Keratinocyte (primary cell): ENCODE measurements around the gene ANO3. TPM values are rescaled to one million over a fixed set of nuclear protein-coding genes. Genes with fewer than 3 reads are reported as not detected.

ENCODE experiments used
- DNase-seq: peaks from one replicate; pipeline ENCODE4 v3.0.0-alpha.2; 2011; ENCODE audit warnings: low read depth, missing footprints, low spot score
- FAIRE-seq: peaks from 2 replicates; lab custom pipeline; 2011; peaks lifted over from hg19 to GRCh38; lab: Jason Lieb, UNC
- H2AFZ ChIP-seq: 2 replicates; pipeline ENCODE4 v1.6.0; 2012; ENCODE audit warnings: low read length, control low read depth, inconsistent platforms; ENCODE audit not compliant: control insufficient read depth
- H3K27ac ChIP-seq: 2 replicates; pipeline ENCODE4 v1.5.1; 2011; ENCODE audit warnings: low read length; ENCODE audit not compliant: control insufficient read depth, insufficient read depth
- H3K27me3 ChIP-seq: 3 replicates; pipeline ENCODE4 v1.6.0; 2011; ENCODE audit warnings: low read length; ENCODE audit not compliant: control insufficient read depth, insufficient read depth; ENCODE audit errors: extremely low read depth
- H3K36me3 ChIP-seq, 2 experiments: 2 replicates in 1 of 2; 3 replicates in 1 of 2; pipeline ENCODE4 v1.5.1; 2011; ENCODE audit warnings: low read length in 2 of 2, mild to moderate bottlenecking in 1 of 2; ENCODE audit not compliant: control insufficient read depth in 2 of 2, insufficient read depth in 2 of 2; ENCODE audit errors: extremely low read depth in 1 of 2
- H3K4me1 ChIP-seq: 3 replicates; pipeline ENCODE4 v1.5.1; 2011; ENCODE audit warnings: low read length; ENCODE audit not compliant: control insufficient read depth, insufficient read depth; ENCODE audit errors: extremely low read depth
- H3K4me2 ChIP-seq: 3 replicates; pipeline ENCODE4 v1.6.0; 2011; ENCODE audit warnings: low read depth, low read length; ENCODE audit not compliant: control insufficient read depth, insufficient read depth; ENCODE audit errors: extremely low read depth
- H3K4me3 ChIP-seq, 3 experiments: fragments of 200-600 bp in 1 of 3; sonication (generic) in 1 of 3; 2 replicates in 2 of 3; 3 replicates in 1 of 3; pipeline ENCODE4 v1.5.1; 2011 to 2016; ENCODE audit warnings: low read length in 3 of 3, mild to moderate bottlenecking in 3 of 3, control low read depth in 2 of 3, inconsistent platforms in 1 of 3, low read depth in 1 of 3, mixed read lengths in 1 of 3, mixed run types in 1 of 3, moderate library complexity in 1 of 3; ENCODE audit not compliant: control insufficient read depth in 2 of 3, insufficient read depth in 2 of 3; ENCODE audit errors: extremely low read depth in 1 of 3
- H3K79me2 ChIP-seq: 2 replicates; pipeline ENCODE4 v1.6.0; 2012; ENCODE audit warnings: low read length; ENCODE audit not compliant: control insufficient read depth, insufficient read depth
- H3K9ac ChIP-seq: 3 replicates; pipeline ENCODE4 v1.6.0; 2011; ENCODE audit warnings: low read length; ENCODE audit not compliant: control insufficient read depth, insufficient read depth; ENCODE audit errors: extremely low read depth
- H3K9me1 ChIP-seq: 3 replicates; pipeline ENCODE4 v1.6.0; 2011; ENCODE audit warnings: low read length; ENCODE audit not compliant: control insufficient read depth, insufficient read depth; ENCODE audit errors: extremely low read depth
- H3K9me3 ChIP-seq: 2 replicates; pipeline ENCODE4 v1.5.1; 2012; ENCODE audit warnings: low read depth, low read length; ENCODE audit not compliant: control insufficient read depth
- H4K20me1 ChIP-seq: 3 replicates; pipeline ENCODE4 v1.6.0; 2011; ENCODE audit warnings: low read length; ENCODE audit not compliant: control insufficient read depth, insufficient read depth; ENCODE audit errors: extremely low read depth
- EZH2 ChIP-seq: IDR thresholded peaks from one replicate; pipeline ENCODE4 v1.6.1; 2012; ENCODE audit warnings: inconsistent platforms, mild to moderate bottlenecking, low read length, moderate library complexity
- dilution Hi-C: fragments of 300-500 bp; cut with MboI; formaldehyde crosslinking; loops from one replicate; pipeline ENCODE4 v1.7.0; 2020; ENCODE audit warnings: low sequenced_read_pairs; ENCODE audit not compliant: extremely low pct_ligation_motif_present
- polyA plus RNA-seq, 5 experiments: library from polyadenylated mRNA; depleted of rRNA in 3 of 5; stranded (reverse) in 3 of 5; stranded (forward) in 1 of 5; unstranded in 1 of 5; fragments of >200 nt; gene quantifications; 1 replicate in 1 of 5; 2 replicates in 3 of 5; 3 replicates in 1 of 5; pipeline versions ENCODE4 v1.2.1 to v1.2.3, GENCODE V29; 2011 to 2012; ENCODE audit warnings: missing spikeins in 2 of 5, low read depth in 1 of 5, low replicate concordance in 1 of 5
- TF ChIP-seq, protein P1 (sequence below), 3 experiments: IDR thresholded peaks in 1 of 3; conservative IDR thresholded peaks in 1 of 3; optimal IDR thresholded peaks in 1 of 3; 2 replicates in 2 of 3; 3 replicates in 1 of 3; pipeline versions ENCODE3 to v1.5.1; 2011; ENCODE audit warnings: low read length in 3 of 3, mild to moderate bottlenecking in 3 of 3, moderate library complexity in 2 of 3, control low read depth in 1 of 3, inconsistent platforms in 1 of 3; ENCODE audit not compliant: insufficient read depth in 2 of 3; ENCODE audit errors: extremely low read depth in 1 of 3

Gene ANO3
- polyA plus RNA-seq, 1 donor (not counting 4 experiments of a cell fraction or from before 2014, with no cell fraction given) = 0.01 TPM

DNA sequence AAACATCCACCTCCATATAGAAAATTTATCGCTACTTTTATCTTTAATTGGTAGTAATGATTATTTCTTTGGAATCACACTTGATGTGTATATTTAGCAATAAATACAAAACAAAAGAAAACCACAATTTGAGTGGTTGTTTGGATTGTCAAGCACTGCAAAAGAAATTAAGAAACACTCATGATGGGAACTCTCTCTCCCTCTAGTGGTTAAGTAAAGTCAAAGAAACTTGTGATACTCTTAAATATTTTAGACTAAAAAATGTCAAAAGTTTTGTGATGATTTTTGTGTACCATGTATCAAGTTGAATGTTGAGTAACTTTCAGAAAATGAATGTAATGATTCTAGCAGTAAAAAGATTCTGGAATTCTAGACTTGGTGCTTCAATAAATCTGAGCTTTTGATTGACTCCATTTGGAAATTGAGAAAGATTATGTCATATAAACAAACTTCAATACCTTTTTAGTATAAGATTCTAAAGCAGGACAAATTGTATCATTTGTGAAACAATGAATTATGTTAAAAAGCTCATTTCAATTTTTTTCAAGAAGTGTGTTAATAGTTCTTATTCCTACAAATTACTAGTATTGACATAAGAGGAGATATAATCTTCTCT, 219.4 kb downstream of the ANO3 start:
- H3K36me3 ChIP-seq = no peaks in the 10 kb centered on the region
- no peaks in the 10 kb centered on the region for H3K79me2 ChIP-seq
- H2AFZ ChIP-seq = no peak overlapping the region
- no peaks in the 10 kb centered on the region for H3K4me1 ChIP-seq
- no peak overlapping the region for H3K4me2 ChIP-seq
- no peak overlapping the region for H3K27ac ChIP-seq
- TF ChIP-seq, protein P1, sequence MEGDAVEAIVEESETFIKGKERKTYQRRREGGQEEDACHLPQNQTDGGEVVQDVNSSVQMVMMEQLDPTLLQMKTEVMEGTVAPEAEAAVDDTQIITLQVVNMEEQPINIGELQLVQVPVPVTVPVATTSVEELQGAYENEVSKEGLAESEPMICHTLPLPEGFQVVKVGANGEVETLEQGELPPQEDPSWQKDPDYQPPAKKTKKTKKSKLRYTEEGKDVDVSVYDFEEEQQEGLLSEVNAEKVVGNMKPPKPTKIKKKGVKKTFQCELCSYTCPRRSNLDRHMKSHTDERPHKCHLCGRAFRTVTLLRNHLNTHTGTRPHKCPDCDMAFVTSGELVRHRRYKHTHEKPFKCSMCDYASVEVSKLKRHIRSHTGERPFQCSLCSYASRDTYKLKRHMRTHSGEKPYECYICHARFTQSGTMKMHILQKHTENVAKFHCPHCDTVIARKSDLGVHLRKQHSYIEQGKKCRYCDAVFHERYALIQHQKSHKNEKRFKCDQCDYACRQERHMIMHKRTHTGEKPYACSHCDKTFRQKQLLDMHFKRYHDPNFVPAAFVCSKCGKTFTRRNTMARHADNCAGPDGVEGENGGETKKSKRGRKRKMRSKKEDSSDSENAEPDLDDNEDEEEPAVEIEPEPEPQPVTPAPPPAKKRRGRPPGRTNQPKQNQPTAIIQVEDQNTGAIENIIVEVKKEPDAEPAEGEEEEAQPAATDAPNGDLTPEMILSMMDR (optimal IDR thresholded peaks at IDR 0.05 in 1 of 3, IDR thresholded peaks at IDR 0.05 in 1 of 3, conservative IDR thresholded peaks at IDR 0.05 in 1 of 3; ENCODE audit: extremely low read depth in 1 of 3, insufficient read depth in 2 of 3, low read length in 3 of 3) = peak in 2 of 3 experiments; percentile 26 to 31
- no peak for TF ChIP-seq EZH2
- no peaks in the 10 kb centered on the region for H3K27me3 ChIP-seq
- H3K9ac ChIP-seq = no peak overlapping the region
- H3K9me1 ChIP-seq = no peaks in the 10 kb centered on the region
- H4K20me1 ChIP-seq = no peaks in the 10 kb centered on the region
- no peak overlapping the region for H3K4me3 ChIP-seq
- FAIRE-seq (no peak), DNase-seq (no peak)
- dilution Hi-C loops = no loop called here
- no peaks in the 10 kb centered on the region for H3K9me3 ChIP-seq

GRCh38 chr11:26553182-26553581, 221.3 kb downstream of the ANO3 start:
- no peak for DNase-seq
- no peaks in the 10 kb centered on the region for H3K27me3 ChIP-seq
- FAIRE-seq = no peak

More at GRCh38 chr11:26553182-26553581, 221.3 kb downstream of the ANO3 start:
- no peak overlapping the region for H3K27ac ChIP-seq
- H3K9me1 ChIP-seq = no peaks in the 10 kb centered on the region
- no peak overlapping the region for H3K4me2 ChIP-seq
- no peaks in the 10 kb centered on the region for H3K4me1 ChIP-seq
- TF ChIP-seq, protein P1 (optimal IDR thresholded peaks at IDR 0.05 in 1 of 3, IDR thresholded peaks at IDR 0.05 in 1 of 3, conservative IDR thresholded peaks at IDR 0.05 in 1 of 3; ENCODE audit: extremely low read depth in 1 of 3, insufficient read depth in 2 of 3, low read length in 3 of 3) = no peak
- TF ChIP-seq EZH2 = no peak
- no peak overlapping the region for H2AFZ ChIP-seq
- dilution Hi-C loops = no loop called here
- H3K79me2 ChIP-seq = no peaks in the 10 kb centered on the region
- no peaks in the 10 kb centered on the region for H3K36me3 ChIP-seq
- no peak overlapping the region for H3K4me3 ChIP-seq
- H3K9me3 ChIP-seq = no peaks in the 10 kb centered on the region
- no peaks in the 10 kb centered on the region for H4K20me1 ChIP-seq
- H3K9ac ChIP-seq = no peak overlapping the region
